GM23338 (cell line): ENCODE results near the gene CCDC157.
A peak's percentile ranks its signal among the peaks of the same experiment; 100 is the strongest.

Experiments
- CREB1 ChIP-seq: fragments of 250-450 bp; sonication (Bioruptor Pico); IDR thresholded peaks from 2 replicates; pipeline ENCODE4 v1.5.0; 2020; ENCODE audit warnings: low read depth, mild to moderate bottlenecking, moderate library complexity
- CTCF ChIP-seq, 2 experiments: fragments of 200-600 bp in 1 of 2; sonication (generic) in 1 of 2; conservative IDR thresholded peaks; 2 replicates each; pipeline versions ENCODE4 v1.5.1 to v1.6.1; 2016 to 2017; ENCODE audit warnings: antibody characterized with exemption in 2 of 2, low read depth in 2 of 2, mild to moderate bottlenecking in 2 of 2, moderate library complexity in 1 of 2
- EZH2 ChIP-seq: fragments of 200-600 bp; sonication (generic); IDR thresholded peaks from one replicate; pipeline ENCODE4 v1.8.0; 2017; ENCODE audit warnings: antibody characterized with exemption, mild to moderate bottlenecking, low read depth; ENCODE audit not compliant: unreplicated experiment
- EZH2phosphoT487 ChIP-seq: fragments of 200-600 bp; sonication (generic); IDR thresholded peaks from one replicate; pipeline ENCODE4 v1.8.1; 2018; ENCODE audit warnings: antibody characterized with exemption; ENCODE audit not compliant: unreplicated experiment
- JUNB ChIP-seq: IDR thresholded peaks from one replicate; pipeline ENCODE4 v1.6.1; 2016; ENCODE audit warnings: antibody characterized with exemption; ENCODE audit not compliant: unreplicated experiment
- POLR2AphosphoS5 ChIP-seq: IDR thresholded peaks from 2 replicates; pipeline ENCODE4 v1.6.1; 2016; ENCODE audit warnings: antibody characterized with exemption, low read depth
- REST ChIP-seq: IDR thresholded peaks from one replicate; pipeline ENCODE4 v1.6.1; 2018; ENCODE audit warnings: antibody characterized with exemption; ENCODE audit not compliant: unreplicated experiment
- STAT1 ChIP-seq: IDR thresholded peaks from one replicate; pipeline ENCODE4 v1.6.1; 2016; ENCODE audit warnings: antibody characterized with exemption; ENCODE audit not compliant: unreplicated experiment
- TF ChIP-seq, protein P1 (sequence below): IDR thresholded peaks from 2 replicates; pipeline ENCODE4 v1.6.1; 2016; ENCODE audit warnings: antibody characterized with exemption

DNA sequence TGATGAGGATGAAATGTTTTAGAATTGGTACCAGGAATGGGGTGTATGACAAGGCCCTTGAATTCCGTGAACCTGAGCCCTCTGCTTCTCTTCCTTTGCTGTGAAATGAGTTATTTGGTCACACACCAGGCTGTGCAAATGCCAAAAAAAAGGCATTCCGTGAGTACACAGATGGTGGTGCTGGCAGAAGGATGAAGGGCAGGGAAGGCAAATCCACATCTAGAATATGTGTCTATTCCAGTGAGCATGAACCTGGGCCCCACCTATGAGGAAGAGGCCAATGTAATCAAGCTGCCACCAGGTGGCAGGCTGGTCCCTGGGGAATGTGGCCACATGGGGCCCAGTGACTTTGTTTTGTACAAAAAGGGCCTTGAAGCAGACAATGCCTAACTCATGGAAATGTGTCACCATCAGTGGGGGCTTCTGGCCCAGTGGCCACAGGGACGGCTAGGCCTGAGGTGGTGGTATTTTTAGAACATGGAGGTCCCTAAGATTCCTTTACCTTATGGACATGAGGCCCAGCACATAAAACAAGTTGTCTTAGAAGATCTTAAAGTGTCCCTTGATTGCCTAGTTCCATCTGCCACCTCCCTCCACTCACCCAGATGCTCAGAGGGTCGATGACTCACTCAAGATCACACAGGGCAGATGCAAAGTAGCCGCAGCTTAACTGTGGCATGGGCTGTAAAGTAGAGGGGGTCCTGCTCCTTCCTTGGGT, 34.3 kb downstream of the CCDC157 start:
- TF ChIP-seq CTCF (conservative IDR thresholded peaks at IDR 0.05; ENCODE audit: low read depth in 2 of 2) (peak; percentile 87 to 94), POLR2AphosphoS5 (no peak), CREB1 (CRISPR knock-in tag) (no peak), EZH2phosphoT487 (no peak), EZH2 (no peak), REST (no peak), JUNB (no peak), STAT1 (no peak)
- TF ChIP-seq, protein P1, sequence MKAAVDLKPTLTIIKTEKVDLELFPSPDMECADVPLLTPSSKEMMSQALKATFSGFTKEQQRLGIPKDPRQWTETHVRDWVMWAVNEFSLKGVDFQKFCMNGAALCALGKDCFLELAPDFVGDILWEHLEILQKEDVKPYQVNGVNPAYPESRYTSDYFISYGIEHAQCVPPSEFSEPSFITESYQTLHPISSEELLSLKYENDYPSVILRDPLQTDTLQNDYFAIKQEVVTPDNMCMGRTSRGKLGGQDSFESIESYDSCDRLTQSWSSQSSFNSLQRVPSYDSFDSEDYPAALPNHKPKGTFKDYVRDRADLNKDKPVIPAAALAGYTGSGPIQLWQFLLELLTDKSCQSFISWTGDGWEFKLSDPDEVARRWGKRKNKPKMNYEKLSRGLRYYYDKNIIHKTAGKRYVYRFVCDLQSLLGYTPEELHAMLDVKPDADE: no peak
